GM13977 (cell line): Measurements from ENCODE around the gene TAX1BP3.

Source experiments
- DNase-seq: peaks from one replicate; pipeline ENCODE4 v3.0.0; 2012; ENCODE audit warnings: low spot score
- CTCF ChIP-seq: IDR thresholded peaks from 2 replicates; pipeline ENCODE4 v1.5.1; 2012; ENCODE audit warnings: mild to moderate bottlenecking, control low read depth; ENCODE audit not compliant: insufficient read depth; ENCODE audit errors: extremely low read depth, missing control alignments
- in situ Hi-C: fragments of 300-500 bp; cut with MboI; formaldehyde crosslinking; loops from one replicate; pipeline ENCODE4 v1.12.0; 2022; ENCODE audit warnings: low sequenced_read_pairs, low pct_unique_long_range_greater_than_20kb, mixed read lengths, inconsistent platforms; ENCODE audit not compliant: unreplicated experiment

Gene TAX1BP3

GRCh38 chr17:3659541-3660111, 8.8 kb downstream of the TAX1BP3 start:
- in situ Hi-C loops: loop anchor here (25.0 kb wide), 1 partner anchor 622 kb away; no protein-coding TSS in a partner anchor
- no peak for DNase-seq

GRCh38 chr17:3658784-3659449, 9.5 kb downstream of the TAX1BP3 start:
- in situ Hi-C loops: loop anchor here (25.0 kb wide), 1 partner anchor 622 kb away; no protein-coding TSS in a partner anchor
- no peak for DNase-seq
- no peak for TF ChIP-seq CTCF

More at GRCh38 chr17:3659541-3660111, 8.8 kb downstream of the TAX1BP3 start:
- no peak for TF ChIP-seq CTCF

- no peak for DNase-seq
- in situ Hi-C loops: loop anchor here (25.0 kb wide), 1 partner anchor 621 kb away; no protein-coding TSS in a partner anchor
- no peak for TF ChIP-seq CTCF
Measured at GRCh38 chr17:3657874-3658783, 10.2 kb downstream of the TAX1BP3 start.

GRCh38 chr17:3657588-3657869, 10.8 kb downstream of the TAX1BP3 start:
- no peak for DNase-seq
- in situ Hi-C loops: loop anchor here (25.0 kb wide), 1 partner anchor 620 kb away; no protein-coding TSS in a partner anchor
- no peak for TF ChIP-seq CTCF

- DNase-seq: no peak
- in situ Hi-C loops: loop anchor here (25.0 kb wide), 1 partner anchor 620 kb away; no protein-coding TSS in a partner anchor
- TF ChIP-seq CTCF: no peak
Measured at GRCh38 chr17:3656755-3657587, 11.4 kb downstream of the TAX1BP3 start.

GRCh38 chr17:3656353-3656752, 12.0 kb downstream of the TAX1BP3 start:
- in situ Hi-C loops: loop anchor here (25.0 kb wide), 1 partner anchor 619 kb away; no protein-coding TSS in a partner anchor
- no peak for TF ChIP-seq CTCF
- no peak for DNase-seq
